Upper lobe of left lung (tissue), 4 donors: ENCODE data around the gene SERPINB1.

Source experiments
- CTCF ChIP-seq, 6 experiments: fragments of 450-650 bp in 4 of 6; fragments of 200-600 bp in 2 of 6; sonication (generic) in 2 of 6; IDR thresholded peaks; one replicate each; pipeline ENCODE4 v1.5.1; 2016 to 2019; ENCODE audit warnings: antibody characterized with exemption in 6 of 6
- EP300 ChIP-seq, 4 donors: sonication (generic); formaldehyde crosslinking; IDR thresholded peaks; one replicate each; pipeline ENCODE4 v1.5.1; 2017; ENCODE audit warnings: antibody characterized with exemption in 4 of 4, control low read depth in 2 of 4

DNA sequence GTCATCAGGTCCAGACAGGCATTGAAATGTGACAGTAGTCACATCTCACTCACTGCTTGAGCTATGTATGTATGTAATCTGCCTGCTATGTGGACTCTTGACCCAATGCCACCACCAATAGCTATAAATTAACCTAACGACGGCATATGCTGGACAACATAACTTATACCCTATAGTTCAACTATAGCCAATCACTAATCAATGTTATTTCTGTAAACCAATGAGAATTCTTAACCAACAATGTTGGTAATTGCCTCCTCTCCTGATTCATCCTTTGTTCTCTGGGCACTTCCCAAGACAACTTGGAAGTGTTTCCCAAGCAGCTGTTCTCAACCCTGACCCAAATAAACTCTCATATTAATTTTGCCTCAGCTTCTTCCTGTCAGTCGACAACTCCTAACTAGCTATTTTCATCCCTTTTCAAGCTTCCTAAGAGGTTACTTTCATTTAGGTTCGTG, 24.1 kb upstream of the SERPINB1 start:
- TF ChIP-seq CTCF (IDR thresholded peaks at IDR 0.05), result no peak
- TF ChIP-seq EP300 (IDR thresholded peaks at IDR 0.05), result no peak
